HCT116 (cell line): ENCODE results near the gene NUDT13. TPM values are rescaled to one million over a fixed set of nuclear protein-coding genes. Genes with fewer than 3 reads are reported as not detected.

Source experiments
- ATAC-seq: fragments of 200-7000 bp; cut with Tn5 transposase; 2 replicates; pipeline ENCODE4 v1.9.1; 2020; ENCODE audit warnings: mild to moderate bottlenecking, moderate library complexity
- BruUV-seq: library from RNA; stranded (reverse); fragments of 400-500 nt; replicated peaks from 2 replicates; lab custom pipeline; 2021; lab: Mats Ljungman, UMichigan
- CTCF ChIA-PET: fragments of 300-600 bp; sonication (Branson Sonifier 250); formaldehyde crosslinking; loops from one replicate; lab custom pipeline; 2021; ENCODE audit warnings: antibody characterized with exemption; lab: Charles Lee
- POLR2A ChIA-PET: fragments of 300-600, 350-600 bp; sonication (Branson Sonifier 250); formaldehyde crosslinking; loops from one replicate; lab custom pipeline; 2021; ENCODE audit warnings: antibody characterized with exemption; lab: Charles Lee
- RAD21 ChIA-PET, 2 experiments: fragments of 300-600 bp; sonication (Branson Sonifier 250); formaldehyde crosslinking; loops; one replicate each; lab custom pipeline; 2023; ENCODE audit warnings: low total read pairs in 2 of 2; ENCODE audit not compliant: uncharacterized antibody in 2 of 2, unreplicated experiment in 2 of 2, low non-redundant PET in 1 of 2; lab: Charles Lee
- DNase-seq: peaks from one replicate; pipeline ENCODE4 v3.0.0-alpha.2; 2010; ENCODE audit warnings: low read depth, low spot score
- H2AFZ ChIP-seq: fragments of 200-600 bp; shearing (Covaris generic), sonication (generic); 2 replicates; pipeline ENCODE4 v1.6.1; 2017; ENCODE audit warnings: low read depth, mixed run types, mixed read lengths, antibody characterized with exemption, low read length; ENCODE audit not compliant: poor library complexity, severe bottlenecking
- H3K27ac ChIP-seq: 2 replicates; pipeline ENCODE4 v1.5.1; 2012; ENCODE audit warnings: low read depth, low read length
- H3K27me3 ChIP-seq: fragments of 200-600 bp; sonication (generic); 2 replicates; pipeline ENCODE4 v1.6.1; 2016; ENCODE audit warnings: mixed run types, low read length, mixed read lengths; ENCODE audit not compliant: insufficient read depth
- H3K36me3 ChIP-seq, 2 experiments: fragments of 200-500 bp in 1 of 2; fragments of 200-600 bp in 1 of 2; sonication (Bioruptor generic) in 1 of 2; sonication (generic) in 1 of 2; 2 replicates each; pipeline versions ENCODE4 v1.5.1 to v1.6.1; 2014 to 2016; ENCODE audit warnings: low read length in 2 of 2, inconsistent platforms in 1 of 2, mixed read lengths in 1 of 2, mixed run types in 1 of 2; ENCODE audit not compliant: insufficient read depth in 2 of 2, control insufficient read depth in 1 of 2
- H3K4me1 ChIP-seq, 2 experiments: fragments of 200-600 bp in 1 of 2; sonication (generic) in 1 of 2; 2 replicates each; pipeline versions ENCODE4 v1.5.1 to v1.6.1; 2012 to 2017; ENCODE audit warnings: low read length in 2 of 2, inconsistent platforms in 1 of 2, mild to moderate bottlenecking in 1 of 2, mixed read lengths in 1 of 2, mixed run types in 1 of 2, moderate library complexity in 1 of 2; ENCODE audit not compliant: insufficient read depth in 2 of 2, control insufficient read depth in 1 of 2
- H3K4me2 ChIP-seq: fragments of 200-600 bp; sonication (generic); 2 replicates; pipeline ENCODE4 v1.6.1; 2017; ENCODE audit warnings: mixed run types, low read length, mixed read lengths
- H3K4me3 ChIP-seq, 2 experiments: fragments of 200-600 bp in 1 of 2; sonication (generic) in 1 of 2; replicated peaks in 1 of 2; 2 replicates each; pipeline ENCODE4 v1.5.1; 2011 to 2016; ENCODE audit warnings: low read length in 2 of 2, control low read depth in 1 of 2, low read depth in 1 of 2, mild to moderate bottlenecking in 1 of 2, mixed read lengths in 1 of 2, mixed run types in 1 of 2
- H3K79me2 ChIP-seq: fragments of 200-600 bp; sonication (generic); 2 replicates; pipeline ENCODE4 v1.6.1; 2017; ENCODE audit warnings: mild to moderate bottlenecking, mixed run types, low read length, moderate library complexity, mixed read lengths; ENCODE audit not compliant: insufficient read depth
- H3K9ac ChIP-seq: fragments of 200-600 bp; sonication (generic); 2 replicates; pipeline ENCODE4 v1.6.1; 2016; ENCODE audit warnings: low read length, mixed read lengths
- H3K9me2 ChIP-seq: fragments of 200-600 bp; sonication (generic), shearing (Covaris generic); 2 replicates; pipeline ENCODE4 v1.6.1; 2017; ENCODE audit warnings: mixed run types, mild to moderate bottlenecking, moderate library complexity; ENCODE audit not compliant: insufficient read depth
- H3K9me3 ChIP-seq, 2 experiments: fragments of 200-500 bp in 1 of 2; fragments of 200-600 bp in 1 of 2; sonication (Bioruptor generic) in 1 of 2; sonication (generic) in 1 of 2; 2 replicates each; pipeline ENCODE4 v1.6.1; 2014 to 2017; ENCODE audit warnings: low read length in 2 of 2, mixed read lengths in 2 of 2, inconsistent platforms in 1 of 2, low read depth in 1 of 2, mild to moderate bottlenecking in 1 of 2, mixed run types in 1 of 2, moderate library complexity in 1 of 2; ENCODE audit not compliant: control insufficient read depth in 1 of 2, insufficient read depth in 1 of 2
- H4K20me1 ChIP-seq: fragments of 200-600 bp; sonication (generic), shearing (Covaris generic); 2 replicates; pipeline ENCODE4 v1.6.1; 2017; ENCODE audit warnings: mixed run types, mild to moderate bottlenecking, moderate library complexity; ENCODE audit not compliant: insufficient read depth
- ATF3 ChIP-seq: IDR thresholded peaks from 2 replicates; pipeline ENCODE4 v1.6.1; 2012
- EGR1 ChIP-seq: IDR thresholded peaks from 2 replicates; pipeline ENCODE4 v1.6.1; 2012; ENCODE audit warnings: low read depth
- ELF1 ChIP-seq: IDR thresholded peaks from 2 replicates; pipeline ENCODE4 v1.6.1; 2012; ENCODE audit warnings: low read depth, borderline replicate concordance
- EZH2phosphoT487 ChIP-seq: fragments of 200-600 bp; IDR thresholded peaks from 2 replicates; pipeline ENCODE4 v1.6.1; 2018; ENCODE audit warnings: antibody characterized with exemption, borderline replicate concordance
- FOSL1 ChIP-seq: IDR thresholded peaks from 2 replicates; pipeline ENCODE4 v1.6.1; 2012; ENCODE audit warnings: low read depth
- POLR2A ChIP-seq: IDR thresholded peaks from 2 replicates; pipeline ENCODE4 v1.7.0; 2011; ENCODE audit warnings: borderline replicate concordance; ENCODE audit not compliant: insufficient read depth, insufficient read length; ENCODE audit errors: extremely low read depth
- POLR2AphosphoS5 ChIP-seq: IDR thresholded peaks from 2 replicates; pipeline ENCODE4 v1.6.1; 2011; ENCODE audit warnings: mild to moderate bottlenecking, low read depth, low read length, moderate library complexity
- SIN3A ChIP-seq: IDR thresholded peaks from 2 replicates; pipeline ENCODE4 v1.6.1; 2012; ENCODE audit warnings: low read depth
- ZFX ChIP-seq: fragments of 450-650 bp; IDR thresholded peaks from 2 replicates; pipeline ENCODE4 v1.6.1; 2017
- ZNF274 ChIP-seq: fragments of 200-500 bp; sonication (Bioruptor generic); IDR thresholded peaks from 2 replicates; pipeline ENCODE4 v1.6.1; 2014; ENCODE audit warnings: mild to moderate bottlenecking, low read depth, low read length, inconsistent platforms
- intact Hi-C: fragments of 100-400 bp; cut with micrococcal nuclease; formaldehyde crosslinking; loops from 2 replicates; pipeline ENCODE4 v1.10.0; 2022
- total RNA-seq: library from RNA; stranded (reverse); gene quantifications from one replicate; pipeline ENCODE4 v1.2.1, GENCODE V29; 2021; ENCODE audit not compliant: unreplicated experiment
- TF ChIP-seq, protein P1 (sequence below): IDR thresholded peaks from 2 replicates; pipeline ENCODE4 v1.6.1; 2012; ENCODE audit warnings: low read depth
- TF ChIP-seq, protein P2 (sequence below): IDR thresholded peaks from 2 replicates; pipeline ENCODE4 v1.6.1; 2011; ENCODE audit warnings: mild to moderate bottlenecking, low read length, moderate library complexity; ENCODE audit not compliant: insufficient replicate concordance; ENCODE audit errors: extremely low read depth

NUDT13 gene
- total RNA-seq, 1 experiment from 2014 or later = 1.2 TPM

- intact Hi-C loops = no loop called here
- peaks cover 58% of the 10 kb centered on the region for H3K79me2 ChIP-seq
These were observed 14.7 kb upstream of the NUDT13 start for GRCh38 chr10:73095481-73096021.

DNA sequence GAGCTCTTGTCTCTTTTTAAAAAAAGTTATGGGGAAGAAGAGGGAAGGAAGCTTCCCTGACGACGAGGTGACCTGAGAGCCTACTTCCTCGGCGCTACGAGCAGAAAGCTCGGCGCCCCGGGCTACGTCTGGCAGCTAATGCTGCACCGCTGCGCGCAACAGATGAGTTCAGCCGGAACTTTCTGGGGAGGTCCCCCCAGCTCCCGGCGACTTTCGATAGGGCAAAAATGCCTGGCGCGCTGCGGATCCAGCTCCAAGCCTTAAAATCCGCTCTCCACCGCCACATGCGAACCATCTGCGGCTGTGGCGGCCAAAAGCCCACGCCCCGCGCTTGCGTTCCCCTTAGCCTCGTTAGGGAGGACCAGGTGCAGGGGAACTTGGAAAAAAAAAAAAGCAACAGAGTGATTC lies 14.2 kb upstream of the NUDT13 start:
- ChIA-PET CTCF (interaction anchor here (0.7 to 1.7 kb wide), 3 partner anchors 9 to 1200 kb away, joined by 3 to 13 read pairs (median 3); no protein-coding TSS in a partner anchor), RAD21 (no interaction called here), POLR2A (interaction anchor here (0.9 to 2.0 kb wide), 4 partner anchors 12 to 72 kb away, joined by 3 to 27 read pairs (median 4); partner anchors contain the start of genes ECD, FAM149B1 and NUDT13)
- no peak for DNase-seq
- Histone ChIP-seq H3K4me1 (peaks cover 13 to 23% of the 10 kb centered on the region in 2 experiments; a peak in 3 of 4 replicates), H4K20me1 (no peaks in the 10 kb centered on the region; the same call in 1 of the 2 replicates), H3K27ac (peak overlapping the region; percentile 82), H3K36me3 (no peaks in the 10 kb centered on the region), H3K9ac (peak overlapping the region; percentile 86), H3K4me2 (peak overlapping the region; percentile 93), H3K79me2 (peaks cover 53% of the 10 kb centered on the region), H2AFZ (no peak overlapping the region), H3K9me3 (no peaks in the 10 kb centered on the region), H3K27me3 (no peaks in the 10 kb centered on the region), H3K4me3 (peak overlapping the region; percentile 81 to 91), H3K9me2 (no peaks in the 10 kb centered on the region)
- no TSS peak for BruUV-seq
- peak; percentile 20 for ATAC-seq
- intact Hi-C loops = no loop called here
- TF ChIP-seq ZFX = no peak
- TF ChIP-seq, protein P1, sequence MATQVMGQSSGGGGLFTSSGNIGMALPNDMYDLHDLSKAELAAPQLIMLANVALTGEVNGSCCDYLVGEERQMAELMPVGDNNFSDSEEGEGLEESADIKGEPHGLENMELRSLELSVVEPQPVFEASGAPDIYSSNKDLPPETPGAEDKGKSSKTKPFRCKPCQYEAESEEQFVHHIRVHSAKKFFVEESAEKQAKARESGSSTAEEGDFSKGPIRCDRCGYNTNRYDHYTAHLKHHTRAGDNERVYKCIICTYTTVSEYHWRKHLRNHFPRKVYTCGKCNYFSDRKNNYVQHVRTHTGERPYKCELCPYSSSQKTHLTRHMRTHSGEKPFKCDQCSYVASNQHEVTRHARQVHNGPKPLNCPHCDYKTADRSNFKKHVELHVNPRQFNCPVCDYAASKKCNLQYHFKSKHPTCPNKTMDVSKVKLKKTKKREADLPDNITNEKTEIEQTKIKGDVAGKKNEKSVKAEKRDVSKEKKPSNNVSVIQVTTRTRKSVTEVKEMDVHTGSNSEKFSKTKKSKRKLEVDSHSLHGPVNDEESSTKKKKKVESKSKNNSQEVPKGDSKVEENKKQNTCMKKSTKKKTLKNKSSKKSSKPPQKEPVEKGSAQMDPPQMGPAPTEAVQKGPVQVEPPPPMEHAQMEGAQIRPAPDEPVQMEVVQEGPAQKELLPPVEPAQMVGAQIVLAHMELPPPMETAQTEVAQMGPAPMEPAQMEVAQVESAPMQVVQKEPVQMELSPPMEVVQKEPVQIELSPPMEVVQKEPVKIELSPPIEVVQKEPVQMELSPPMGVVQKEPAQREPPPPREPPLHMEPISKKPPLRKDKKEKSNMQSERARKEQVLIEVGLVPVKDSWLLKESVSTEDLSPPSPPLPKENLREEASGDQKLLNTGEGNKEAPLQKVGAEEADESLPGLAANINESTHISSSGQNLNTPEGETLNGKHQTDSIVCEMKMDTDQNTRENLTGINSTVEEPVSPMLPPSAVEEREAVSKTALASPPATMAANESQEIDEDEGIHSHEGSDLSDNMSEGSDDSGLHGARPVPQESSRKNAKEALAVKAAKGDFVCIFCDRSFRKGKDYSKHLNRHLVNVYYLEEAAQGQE = no peak
- TF ChIP-seq, protein P2, sequence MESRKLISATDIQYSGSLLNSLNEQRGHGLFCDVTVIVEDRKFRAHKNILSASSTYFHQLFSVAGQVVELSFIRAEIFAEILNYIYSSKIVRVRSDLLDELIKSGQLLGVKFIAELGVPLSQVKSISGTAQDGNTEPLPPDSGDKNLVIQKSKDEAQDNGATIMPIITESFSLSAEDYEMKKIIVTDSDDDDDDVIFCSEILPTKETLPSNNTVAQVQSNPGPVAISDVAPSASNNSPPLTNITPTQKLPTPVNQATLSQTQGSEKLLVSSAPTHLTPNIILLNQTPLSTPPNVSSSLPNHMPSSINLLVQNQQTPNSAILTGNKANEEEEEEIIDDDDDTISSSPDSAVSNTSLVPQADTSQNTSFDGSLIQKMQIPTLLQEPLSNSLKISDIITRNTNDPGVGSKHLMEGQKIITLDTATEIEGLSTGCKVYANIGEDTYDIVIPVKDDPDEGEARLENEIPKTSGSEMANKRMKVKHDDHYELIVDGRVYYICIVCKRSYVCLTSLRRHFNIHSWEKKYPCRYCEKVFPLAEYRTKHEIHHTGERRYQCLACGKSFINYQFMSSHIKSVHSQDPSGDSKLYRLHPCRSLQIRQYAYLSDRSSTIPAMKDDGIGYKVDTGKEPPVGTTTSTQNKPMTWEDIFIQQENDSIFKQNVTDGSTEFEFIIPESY = no peak
- no peak for TF ChIP-seq EGR1
- TF ChIP-seq POLR2A = no peak
- no peak for TF ChIP-seq ZNF274
- TF ChIP-seq ATF3 = no peak
- no peak for TF ChIP-seq FOSL1
- TF ChIP-seq EZH2phosphoT487 = no peak
- no peak for TF ChIP-seq ELF1

More at GRCh38 chr10:73095481-73096021, 14.7 kb upstream of the NUDT13 start:
- ATAC-seq (no peak), DNase-seq (no peak)
- no TSS peak for BruUV-seq
- Histone ChIP-seq H3K4me2 (peak overlapping the region; percentile 93), H3K4me3 (peak overlapping the region; percentile 81 to 91), H3K9me2 (no peaks in the 10 kb centered on the region), H2AFZ (no peak overlapping the region), H3K27ac (peak overlapping the region; percentile 82), H3K9ac (peak overlapping the region; percentile 86), H3K4me1 (peaks cover 13 to 23% of the 10 kb centered on the region in 2 experiments; a peak in 3 of 4 replicates), H3K36me3 (no peaks in the 10 kb centered on the region), H3K9me3 (no peaks in the 10 kb centered on the region), H3K27me3 (no peaks in the 10 kb centered on the region), H4K20me1 (no peaks in the 10 kb centered on the region; the same call in 1 of the 2 replicates)
- CTCF ChIA-PET = interaction anchor here (0.7 to 1.7 kb wide), 2 partner anchors 63 to 1199 kb away, joined by 3 to 13 read pairs; no protein-coding TSS in a partner anchor
- POLR2A ChIA-PET = interaction anchor here (0.7 to 2.0 kb wide), 6 partner anchors 12 to 73 kb away, joined by 3 to 27 read pairs (median 3); partner anchors contain the start of genes ECD, FAM149B1 and NUDT13
- RAD21 ChIA-PET = no interaction called here
- TF ChIP-seq POLR2AphosphoS5 (0 out of 2 replicates have a peak, but pooled peaks have one; percentile 24), ZFX (no peak), SIN3A (no peak), POLR2A (peak; percentile 24)
- TF ChIP-seq, all 23 proteins: peak for 2
